ENCODE measurements around the gene TNFRSF6B. TPM values are rescaled to one million over a fixed set of nuclear protein-coding genes. Genes with fewer than 3 reads are reported as not detected.

Gene TNFRSF6B
- total and polyA plus RNA-seq, 4 donors: 1.6 to 195 (median 32.7) TPM

DNA sequence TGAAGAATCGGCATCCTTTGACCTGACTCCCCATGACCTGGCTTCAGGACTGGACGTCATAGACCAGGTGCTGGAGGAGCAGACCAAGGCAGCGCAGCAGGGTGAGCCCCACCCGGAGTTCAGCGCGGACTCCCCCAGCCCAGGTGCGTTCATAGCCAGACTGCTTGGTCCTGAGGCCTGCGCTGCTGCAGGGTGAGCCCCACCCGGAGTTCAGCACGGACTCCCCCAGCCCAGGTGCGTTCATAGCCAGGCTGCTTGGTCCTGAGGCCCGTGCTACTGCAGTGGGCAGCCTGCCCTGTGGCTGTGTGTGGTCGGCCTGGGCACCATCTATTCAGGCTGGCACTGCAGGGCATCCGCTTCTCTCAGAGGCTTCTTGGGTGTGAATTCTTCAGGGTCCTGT lies 22.5 kb upstream of the TNFRSF6B start:
- DNase-seq (no peak), ATAC-seq (ENCODE audit: insufficient read depth, low FRiP score) (peak; percentile 11)
- H3K36me3 ChIP-seq (ENCODE audit: control insufficient read depth in 4 of 4, insufficient read depth in 4 of 4, low read length in 4 of 4): peaks cover 6 to 41% (median 19%) of the 10 kb centered on the region in 4 donors
- 90 to 97% methylated on average over 14 of the region's 14 CpGs for WGBS, 2 donors
- no peak overlapping the region for H3K9ac ChIP-seq (ENCODE audit: insufficient read depth in 1 of 2, low read length in 2 of 2)
- no peak overlapping the region for H3K4me3 ChIP-seq
- H3K27ac ChIP-seq (ENCODE audit: low read depth in 1 of 2, low read length in 1 of 2): no peak overlapping the region
- no peaks in the 10 kb centered on the region for H3K9me3 ChIP-seq (ENCODE audit: control insufficient read depth in 4 of 4, insufficient read depth in 3 of 4, low read length in 3 of 4)
- no peaks in the 10 kb centered on the region for H3K27me3 ChIP-seq (ENCODE audit: control insufficient read depth in 3 of 3, insufficient read depth in 3 of 3, low read length in 2 of 3)
- TF ChIP-seq CTCF (IDR thresholded peaks at IDR 0.05; ENCODE audit: control extremely low read depth, extremely low read depth): no peak
- no peaks in the 10 kb centered on the region for H3K4me1 ChIP-seq (ENCODE audit: control insufficient read depth in 5 of 5, insufficient read depth in 5 of 5, low read length in 5 of 5)

DNA sequence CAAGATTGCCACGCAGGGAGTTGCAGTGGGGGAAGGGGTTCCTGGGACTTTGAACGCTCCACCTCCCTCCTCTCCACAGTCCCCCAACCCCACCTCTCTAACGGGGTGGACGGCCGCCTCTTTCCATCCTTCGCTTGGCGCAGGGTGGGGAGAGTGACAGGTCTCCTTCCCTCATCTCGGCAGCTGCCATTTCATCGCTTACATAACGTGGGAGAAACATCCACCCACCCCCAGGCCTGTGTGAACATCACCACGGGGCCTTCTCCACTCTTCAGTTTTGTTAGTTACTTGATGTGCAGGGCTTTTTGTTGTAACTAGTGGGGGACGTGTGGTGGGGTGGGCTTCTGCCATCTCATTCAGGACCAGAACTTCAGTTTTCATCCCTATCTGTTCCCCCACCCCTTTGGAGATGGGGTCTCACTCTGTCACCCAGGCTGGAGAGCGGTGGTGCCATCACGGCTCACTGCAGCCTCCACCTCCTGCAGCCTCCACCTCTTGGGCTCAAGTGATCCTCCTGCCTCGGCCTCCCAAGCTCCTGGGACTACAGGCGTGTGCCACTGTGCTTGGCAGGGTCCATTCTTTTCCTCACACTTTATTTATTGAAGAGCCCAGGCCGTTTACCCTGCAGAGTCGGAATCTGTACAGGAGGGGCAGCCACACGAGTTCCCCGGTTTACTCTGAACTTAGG lies 20.6 kb upstream of the TNFRSF6B start:
- 93 to 95% methylated on average over 20 of the region's 20 CpGs for WGBS, 2 donors
- no peaks in the 10 kb centered on the region for H3K27me3 ChIP-seq (ENCODE audit: control insufficient read depth in 3 of 3, insufficient read depth in 3 of 3, low read length in 2 of 3)
- no peaks in the 10 kb centered on the region for H3K4me1 ChIP-seq (ENCODE audit: control insufficient read depth in 5 of 5, insufficient read depth in 5 of 5, low read length in 5 of 5)
- H3K36me3 ChIP-seq (ENCODE audit: control insufficient read depth in 4 of 4, insufficient read depth in 4 of 4, low read length in 4 of 4): peaks cover 6 to 51% (median 18%) of the 10 kb centered on the region in 4 donors
- no peak for ATAC-seq (ENCODE audit: insufficient read depth, low FRiP score)
- H3K9me3 ChIP-seq (ENCODE audit: control insufficient read depth in 4 of 4, insufficient read depth in 3 of 4, low read length in 3 of 4): no peaks in the 10 kb centered on the region
- H3K27ac ChIP-seq (ENCODE audit: low read depth in 1 of 2, low read length in 1 of 2): no peak overlapping the region
- H3K9ac ChIP-seq (ENCODE audit: insufficient read depth in 1 of 2, low read length in 2 of 2): no peak overlapping the region
- no peak for TF ChIP-seq CTCF (IDR thresholded peaks at IDR 0.05; ENCODE audit: control extremely low read depth, extremely low read depth)
- DNase-seq: no peak
- H3K4me3 ChIP-seq: no peak overlapping the region

GRCh38 chr20:63678071-63678470 lies 18.4 kb upstream of the TNFRSF6B start:
- ATAC-seq (ENCODE audit: insufficient read depth, low FRiP score) (no peak), DNase-seq (no peak)
- H3K27ac ChIP-seq (ENCODE audit: low read depth in 1 of 2, low read length in 1 of 2): peak overlapping the region in 1 of 2 donors; percentile 21
- H3K4me1 ChIP-seq (ENCODE audit: control insufficient read depth in 5 of 5, insufficient read depth in 5 of 5, low read length in 5 of 5): peaks cover 0 to 11% (median 0%) of the 10 kb centered on the region in 5 donors
- no peak for TF ChIP-seq CTCF (IDR thresholded peaks at IDR 0.05; ENCODE audit: control extremely low read depth, extremely low read depth)
- H3K27me3 ChIP-seq (ENCODE audit: control insufficient read depth in 3 of 3, insufficient read depth in 3 of 3, low read length in 2 of 3): no peaks in the 10 kb centered on the region
- 88 to 95% methylated on average over 13 of the region's 13 CpGs for WGBS, 2 donors
- peaks cover 6 to 49% (median 18%) of the 10 kb centered on the region in 4 donors for H3K36me3 ChIP-seq (ENCODE audit: control insufficient read depth in 4 of 4, insufficient read depth in 4 of 4, low read length in 4 of 4)
- no peaks in the 10 kb centered on the region for H3K9me3 ChIP-seq (ENCODE audit: control insufficient read depth in 4 of 4, insufficient read depth in 3 of 4, low read length in 3 of 4)
- no peak overlapping the region for H3K4me3 ChIP-seq
- H3K9ac ChIP-seq (ENCODE audit: insufficient read depth in 1 of 2, low read length in 2 of 2): no peak overlapping the region
